ENCODE measurements around the gene ADGRL3.

- TF ChIP-seq CTCF (IDR thresholded peaks at IDR 0.05) (no peak), EZH2 (IDR thresholded peaks at IDR 0.05) (no peak), EZH2phosphoT487 (IDR thresholded peaks at IDR 0.05) (no peak)
These were observed 818.4 kb downstream of the ADGRL3 start for GRCh38 chr4:62018537-62018936.

Data from neural progenitor cell (in vitro differentiated cells).